ENCODE data around the gene ATP6V0B.

The ATP6V0B gene

DNA sequence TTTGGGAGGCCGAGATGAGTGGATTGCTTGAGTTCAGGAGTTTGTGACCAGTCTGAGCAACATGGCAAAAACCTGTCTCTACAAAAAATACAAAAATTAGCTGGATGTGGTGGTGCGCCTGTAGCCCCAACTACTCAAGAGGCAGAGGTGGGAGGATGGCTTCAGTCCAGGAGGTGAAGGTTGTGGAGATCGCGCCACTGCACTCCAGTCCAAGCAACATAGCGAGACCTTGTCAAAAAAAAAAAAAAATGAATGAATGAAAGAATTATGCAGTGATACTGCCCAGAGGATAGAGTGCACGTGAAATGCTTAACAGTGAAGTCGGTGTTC is 5.4 kb upstream of the ATP6V0B start:
- DNase-seq (ENCODE audit: extremely low read depth, low read depth) = no peak
- H3K4me3 ChIP-seq (replicated peaks; ENCODE audit: low read depth, low read length) = no peak overlapping the region
- TF ChIP-seq, protein P1, sequence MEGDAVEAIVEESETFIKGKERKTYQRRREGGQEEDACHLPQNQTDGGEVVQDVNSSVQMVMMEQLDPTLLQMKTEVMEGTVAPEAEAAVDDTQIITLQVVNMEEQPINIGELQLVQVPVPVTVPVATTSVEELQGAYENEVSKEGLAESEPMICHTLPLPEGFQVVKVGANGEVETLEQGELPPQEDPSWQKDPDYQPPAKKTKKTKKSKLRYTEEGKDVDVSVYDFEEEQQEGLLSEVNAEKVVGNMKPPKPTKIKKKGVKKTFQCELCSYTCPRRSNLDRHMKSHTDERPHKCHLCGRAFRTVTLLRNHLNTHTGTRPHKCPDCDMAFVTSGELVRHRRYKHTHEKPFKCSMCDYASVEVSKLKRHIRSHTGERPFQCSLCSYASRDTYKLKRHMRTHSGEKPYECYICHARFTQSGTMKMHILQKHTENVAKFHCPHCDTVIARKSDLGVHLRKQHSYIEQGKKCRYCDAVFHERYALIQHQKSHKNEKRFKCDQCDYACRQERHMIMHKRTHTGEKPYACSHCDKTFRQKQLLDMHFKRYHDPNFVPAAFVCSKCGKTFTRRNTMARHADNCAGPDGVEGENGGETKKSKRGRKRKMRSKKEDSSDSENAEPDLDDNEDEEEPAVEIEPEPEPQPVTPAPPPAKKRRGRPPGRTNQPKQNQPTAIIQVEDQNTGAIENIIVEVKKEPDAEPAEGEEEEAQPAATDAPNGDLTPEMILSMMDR (IDR thresholded peaks at IDR 0.05; ENCODE audit: low read depth, low read length, missing control alignments) = no peak

DNA sequence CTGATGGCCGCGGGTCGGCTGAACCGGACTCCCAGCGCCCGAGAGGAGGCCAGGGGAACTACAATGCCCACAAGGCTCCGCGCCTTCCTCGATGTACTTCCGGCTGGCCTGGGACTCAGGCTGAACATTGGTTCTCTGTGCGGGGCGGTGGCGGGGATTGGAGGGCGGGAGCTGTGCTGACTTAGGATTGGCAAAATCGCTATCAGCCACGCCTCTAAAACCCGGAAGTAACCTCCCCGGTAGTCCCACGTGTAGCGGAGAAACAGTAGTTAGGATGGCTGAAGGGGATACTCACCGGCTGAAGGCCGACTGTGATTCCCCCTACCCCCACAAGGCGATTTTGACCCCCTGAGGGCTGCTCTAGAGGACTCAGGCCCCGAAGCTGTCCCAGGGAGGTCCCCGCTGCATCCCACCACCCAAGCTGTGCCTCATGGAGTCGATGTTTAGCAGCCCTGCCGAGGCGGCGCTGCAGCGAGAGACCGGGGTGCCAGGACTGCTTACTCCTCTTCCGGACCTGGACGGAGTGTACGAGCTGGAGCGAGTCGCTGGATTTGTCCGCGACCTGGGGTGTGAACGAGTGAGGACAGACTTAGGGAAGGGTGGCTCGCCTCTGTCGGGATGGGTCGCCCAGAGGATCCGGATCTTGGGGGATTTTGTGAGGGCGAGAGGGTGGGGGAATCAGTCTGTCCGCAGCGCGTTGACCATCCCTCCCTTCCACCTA is 4.9 kb upstream of the ATP6V0B start, which contains the start of gene DPH2:
TSS of gene DPH2 (plus strand) at position 265 of the 721 bp plus-strand sequence. CDS start at position 431, 166 bp downstream.
- TF ChIP-seq, protein P1 (IDR thresholded peaks at IDR 0.05; ENCODE audit: low read depth, low read length, missing control alignments) = peak; percentile 3
- H3K4me3 ChIP-seq (replicated peaks; ENCODE audit: low read depth, low read length) = peak within 1 kb of the TSS; percentile 66
- peak; percentile 94 for DNase-seq (ENCODE audit: extremely low read depth, low read depth)

DNA sequence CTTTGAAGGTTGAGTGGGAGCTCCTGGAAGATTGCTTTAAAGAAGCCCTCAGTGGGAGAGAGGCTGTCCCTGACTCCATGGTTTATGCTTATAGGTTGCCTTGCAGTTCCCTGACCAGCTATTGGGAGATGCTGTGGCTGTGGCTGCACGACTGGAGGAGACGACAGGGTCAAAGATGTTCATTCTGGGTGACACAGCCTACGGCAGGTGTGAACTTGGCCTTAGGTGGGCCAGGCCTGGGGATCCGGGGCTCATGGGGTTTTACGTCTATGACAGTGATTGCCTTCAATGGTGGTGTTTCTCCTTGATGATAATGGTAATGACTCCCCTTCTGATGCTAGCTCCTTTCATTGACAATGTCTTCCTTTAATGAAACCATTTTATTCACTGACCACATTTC is 4.3 kb upstream of the ATP6V0B start:
- no peak for DNase-seq (ENCODE audit: extremely low read depth, low read depth)
- peak overlapping the region; percentile 66 for H3K4me3 ChIP-seq (replicated peaks; ENCODE audit: low read depth, low read length)
- TF ChIP-seq, protein P1 (IDR thresholded peaks at IDR 0.05; ENCODE audit: low read depth, low read length, missing control alignments) = no peak

DNA sequence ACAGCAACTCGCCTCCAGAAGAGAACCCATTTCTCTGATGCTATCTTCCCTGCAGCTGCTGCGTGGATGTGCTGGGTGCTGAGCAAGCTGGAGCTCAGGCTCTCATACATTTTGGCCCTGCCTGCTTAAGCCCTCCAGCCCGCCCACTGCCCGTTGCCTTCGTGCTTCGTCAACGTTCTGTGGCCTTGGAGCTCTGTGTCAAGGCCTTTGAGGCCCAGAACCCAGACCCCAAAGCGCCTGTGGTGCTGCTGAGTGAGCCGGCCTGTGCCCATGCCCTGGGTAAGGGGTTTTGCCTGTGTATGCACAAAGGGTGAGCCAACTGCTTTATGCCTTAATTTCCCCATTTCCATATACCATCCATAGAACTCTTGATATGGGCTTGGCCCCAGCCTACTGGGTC is 3.8 kb upstream of the ATP6V0B start:
- H3K4me3 ChIP-seq (replicated peaks; ENCODE audit: low read depth, low read length) = peak overlapping the region; percentile 66
- TF ChIP-seq, protein P1 (IDR thresholded peaks at IDR 0.05; ENCODE audit: low read depth, low read length, missing control alignments) = no peak
- DNase-seq (ENCODE audit: extremely low read depth, low read depth) = no peak

DNA sequence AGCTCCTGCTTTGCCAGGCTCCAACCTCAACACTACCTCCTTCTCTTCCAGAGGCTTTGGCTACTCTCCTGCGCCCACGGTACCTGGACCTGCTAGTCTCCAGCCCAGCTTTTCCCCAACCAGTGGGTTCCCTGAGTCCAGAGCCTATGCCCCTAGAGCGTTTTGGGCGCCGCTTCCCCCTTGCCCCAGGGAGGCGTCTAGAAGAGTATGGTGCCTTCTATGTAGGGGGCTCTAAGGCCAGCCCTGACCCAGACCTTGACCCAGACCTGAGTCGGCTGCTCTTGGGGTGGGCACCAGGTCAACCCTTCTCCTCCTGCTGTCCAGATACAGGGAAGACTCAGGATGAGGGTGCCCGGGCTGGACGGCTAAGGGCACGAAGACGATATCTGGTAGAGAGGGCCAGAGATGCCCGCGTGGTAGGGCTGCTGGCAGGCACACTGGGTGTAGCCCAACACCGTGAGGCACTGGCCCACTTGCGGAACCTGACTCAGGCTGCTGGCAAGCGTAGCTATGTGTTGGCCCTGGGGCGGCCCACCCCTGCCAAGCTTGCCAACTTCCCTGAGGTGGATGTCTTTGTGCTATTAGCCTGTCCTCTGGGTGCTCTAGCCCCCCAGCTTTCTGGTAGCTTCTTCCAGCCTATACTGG is 3.3 kb upstream of the ATP6V0B start:
- peak overlapping the region; percentile 66 for H3K4me3 ChIP-seq (replicated peaks; ENCODE audit: low read depth, low read length)
- DNase-seq (ENCODE audit: extremely low read depth, low read depth) = no peak

DNA sequence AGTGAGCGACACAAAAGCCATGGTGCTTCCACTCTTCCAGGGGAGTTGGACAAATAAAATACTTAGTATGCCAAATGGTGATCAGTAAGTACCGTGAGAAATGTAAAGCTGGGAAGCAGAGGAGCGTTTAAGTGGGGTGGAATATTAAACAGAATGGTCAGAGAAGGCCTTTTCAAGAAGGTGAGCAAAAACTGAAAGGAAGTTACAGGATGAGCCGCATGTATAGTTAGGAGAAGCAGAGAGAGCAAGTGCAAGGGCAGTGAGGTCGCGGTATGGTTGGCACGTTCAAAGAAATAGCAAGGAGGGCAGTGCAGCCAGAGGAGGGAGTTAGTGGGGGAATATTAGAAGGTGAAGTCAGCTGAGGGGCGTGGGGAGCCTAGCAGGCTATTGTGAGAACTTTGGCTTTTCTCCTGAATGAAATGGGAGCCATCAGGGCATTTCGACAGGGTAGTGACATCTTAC is 748 bp upstream of the ATP6V0B start:
- H3K4me3 ChIP-seq (replicated peaks; ENCODE audit: low read depth, low read length) = peak overlapping the region; percentile 86
- TF ChIP-seq, protein P1 (IDR thresholded peaks at IDR 0.05; ENCODE audit: low read depth, low read length, missing control alignments) = no peak
- no peak for DNase-seq (ENCODE audit: extremely low read depth, low read depth)

More for the DNA sequence above, 3.3 kb upstream of the ATP6V0B start:
- TF ChIP-seq, protein P1 (IDR thresholded peaks at IDR 0.05; ENCODE audit: low read depth, low read length, missing control alignments) = no peak
